Umbilical cord (tissue), 2 donors: Measurements from ENCODE around the gene CHST12. TPM values are rescaled to one million over a fixed set of nuclear protein-coding genes. Genes with fewer than 3 reads are reported as not detected.
"Not testable (repeated sequence)": the region's sequence is repeated elsewhere in the genome, so short reads cannot be mapped to it uniquely, and the experiment has no call there.

Source experiments
- DNase-seq: peaks from one replicate; pipeline ENCODE4 v3.0.0-alpha.2; 2015; ENCODE audit warnings: low spot score
- total RNA-seq: library from RNA; depleted of rRNA; stranded (reverse); fragments of >200 nt; gene quantifications from one replicate; pipeline ENCODE4 v1.2.3, GENCODE V29; 2014; ENCODE audit warnings: low replicate concordance; ENCODE audit not compliant: insufficient read depth

CHST12 gene
- total RNA-seq, 1 donor from 2014 or later: 3.9 TPM

DNA sequence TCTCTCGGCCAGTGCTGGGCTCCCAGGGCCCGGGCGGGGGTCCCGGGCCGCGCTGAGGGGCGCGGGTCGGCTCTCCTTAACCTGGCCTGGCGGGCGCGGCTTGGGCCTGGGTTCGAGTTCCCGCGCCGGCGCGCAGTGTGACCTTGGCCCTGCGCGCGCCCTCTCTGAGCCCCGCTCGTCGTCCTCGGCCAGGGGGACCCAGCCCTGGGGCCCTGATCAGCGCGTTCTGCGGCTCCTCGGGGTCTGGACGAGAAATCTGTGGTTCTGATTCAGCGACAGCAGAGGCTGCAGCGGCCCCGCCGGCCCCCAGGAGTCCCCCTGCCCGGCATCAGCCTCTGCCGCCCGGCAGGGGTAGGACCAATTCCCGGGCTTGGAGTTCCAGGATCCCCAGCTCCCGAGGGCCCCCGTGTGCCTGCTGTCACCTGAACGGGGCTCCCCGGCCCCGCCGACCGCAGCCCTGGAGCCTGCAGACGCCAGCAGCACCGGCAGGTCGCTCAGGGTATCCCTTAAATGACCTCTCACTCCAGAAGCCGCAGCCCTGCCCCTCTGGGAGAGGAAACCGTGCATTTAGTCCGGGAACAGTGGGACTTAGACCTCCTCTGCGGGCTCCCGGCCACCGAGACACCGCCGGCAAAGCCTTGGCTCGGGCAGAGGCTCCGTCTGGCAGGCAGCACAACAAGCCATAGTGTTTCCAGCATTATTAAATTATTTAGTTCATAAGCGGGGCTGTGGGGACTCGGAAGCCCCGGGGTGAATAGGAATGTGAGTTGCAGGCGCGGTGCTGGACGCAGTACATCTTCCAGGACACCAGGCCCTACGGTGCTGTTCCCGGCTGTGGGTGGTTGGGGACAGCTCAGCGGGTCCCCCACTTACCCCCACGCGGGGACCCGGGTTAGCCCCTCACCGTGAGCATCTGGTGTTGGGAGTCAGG lies 572 bp downstream of the CHST12 start:
- DNase-seq: peak; percentile 42

GRCh38 chr7:2404714-2405119 lies 1.3 kb downstream of the CHST12 start:
- DNase-seq: no peak

- DNase-seq: no peak
These were observed 1.8 kb downstream of the CHST12 start for GRCh38 chr7:2405201-2405600.

DNA sequence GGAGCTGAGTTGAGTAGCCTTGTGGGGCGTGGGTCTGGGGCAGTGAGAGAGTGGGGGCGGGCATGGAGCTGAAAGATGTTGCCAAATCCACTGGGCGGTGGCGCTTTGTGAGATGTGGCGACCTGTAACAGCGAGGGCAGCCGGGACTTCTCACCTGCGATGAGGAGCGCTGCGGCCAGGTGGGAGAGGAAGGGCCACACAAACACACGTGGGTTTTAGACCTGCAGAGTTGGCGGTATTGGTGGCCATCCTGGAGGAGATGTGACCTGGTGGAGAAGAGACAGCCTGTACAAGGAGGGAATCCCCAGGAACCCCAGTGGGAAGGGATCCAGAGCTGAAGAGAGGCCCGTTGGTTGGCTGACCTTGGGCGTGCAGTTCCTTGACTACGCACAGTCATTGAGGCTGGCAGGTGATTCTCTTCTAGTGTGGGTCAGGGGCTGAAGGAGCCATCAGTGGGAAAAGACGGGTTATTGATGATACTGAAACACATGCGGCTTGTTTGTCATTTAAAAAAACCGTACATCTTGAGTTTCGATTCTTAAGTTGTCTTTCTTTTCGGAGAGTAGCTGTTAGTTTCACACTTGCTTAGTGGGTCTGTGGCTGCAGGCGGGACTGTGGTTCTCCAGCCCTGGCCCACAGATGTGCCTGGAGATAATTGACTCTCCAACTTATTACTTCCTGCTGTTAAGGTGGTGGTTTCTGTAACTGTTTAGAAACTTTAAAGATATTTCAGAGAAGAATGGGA lies 2.4 kb downstream of the CHST12 start:
- no peak for DNase-seq

DNA sequence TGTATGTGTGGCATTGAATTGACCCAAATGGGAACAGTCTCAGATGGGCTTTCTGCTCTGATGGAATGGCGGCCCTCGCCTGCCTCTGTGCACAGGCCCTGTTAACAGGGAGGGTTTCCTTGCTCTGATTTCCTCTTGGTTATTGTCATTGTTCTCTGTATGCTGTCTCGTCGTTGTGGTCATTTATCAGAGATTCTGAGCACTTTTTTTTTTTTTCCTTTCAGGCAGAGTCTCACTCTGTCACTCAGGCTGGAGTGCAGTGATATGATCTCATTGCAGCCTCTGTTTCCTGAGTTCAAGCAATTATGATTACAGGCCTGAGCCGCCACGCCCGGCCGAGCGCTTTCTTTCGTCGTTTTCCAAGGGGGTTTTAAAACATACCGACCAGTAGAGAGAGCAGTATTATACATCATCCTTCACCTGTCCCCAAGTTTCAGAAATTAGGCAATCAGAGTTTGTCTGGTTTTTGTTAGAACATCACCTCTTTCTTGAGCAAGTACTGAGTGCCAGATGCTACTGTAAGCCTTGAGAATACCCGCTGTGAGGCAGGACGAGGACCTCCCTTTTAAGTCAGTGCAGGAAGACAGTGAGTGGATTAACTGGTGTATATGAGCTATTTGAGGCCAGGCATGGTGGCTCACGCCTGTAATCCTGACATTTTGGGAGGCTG lies 6.5 kb downstream of the CHST12 start:
- DNase-seq: no peak

GRCh38 chr7:2411049-2411448 lies 7.6 kb downstream of the CHST12 start:
- DNase-seq: no peak

GRCh38 chr7:2411815-2412586 lies 8.6 kb downstream of the CHST12 start:
- no peak for DNase-seq

- DNase-seq: no peak
These were observed 9.3 kb downstream of the CHST12 start for GRCh38 chr7:2412587-2413201.

DNA sequence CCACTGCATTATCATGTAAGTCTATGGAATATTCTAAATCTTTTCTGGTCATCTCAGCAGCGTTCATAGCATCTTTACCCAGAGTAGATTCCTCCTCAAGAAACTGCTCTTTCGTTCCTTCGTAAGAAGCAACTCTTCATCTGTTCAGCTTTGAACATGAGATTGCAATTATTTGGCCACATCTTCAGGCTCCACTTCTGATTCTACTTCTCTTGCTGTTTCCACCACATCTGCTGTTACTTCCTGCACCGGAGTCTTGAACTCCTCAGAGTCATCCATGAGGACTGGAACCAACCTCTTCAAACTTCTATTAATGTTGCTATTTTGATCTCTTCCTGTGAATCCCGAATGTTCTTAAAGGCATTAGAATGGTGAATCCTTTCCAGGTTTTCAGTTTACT lies 12.7 kb downstream of the CHST12 start:
- no peak for DNase-seq

GRCh38 chr7:2416650-2417049 lies 13.2 kb downstream of the CHST12 start:
- no peak for DNase-seq

DNA sequence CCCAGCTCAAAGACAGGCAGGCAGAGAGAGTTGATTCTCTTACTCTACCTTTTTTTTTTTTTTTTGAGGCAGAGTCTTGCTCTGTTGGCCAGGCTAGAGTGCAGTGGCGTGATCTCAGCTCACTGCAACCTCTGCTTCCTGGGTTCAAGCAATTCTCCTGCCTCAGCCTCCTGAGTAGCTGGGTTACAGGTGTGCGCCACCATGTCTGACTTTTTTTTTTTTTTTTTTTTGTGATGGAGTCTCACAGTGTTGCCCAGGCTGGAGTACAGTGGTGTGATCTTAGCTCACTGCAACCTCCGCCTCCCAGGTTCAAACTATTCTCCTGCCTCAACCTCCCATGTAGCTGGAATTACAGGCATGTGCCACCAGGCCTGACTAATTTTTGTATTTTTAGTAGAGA lies 13.8 kb downstream of the CHST12 start:
- DNase-seq: not testable (repeated sequence)

DNA sequence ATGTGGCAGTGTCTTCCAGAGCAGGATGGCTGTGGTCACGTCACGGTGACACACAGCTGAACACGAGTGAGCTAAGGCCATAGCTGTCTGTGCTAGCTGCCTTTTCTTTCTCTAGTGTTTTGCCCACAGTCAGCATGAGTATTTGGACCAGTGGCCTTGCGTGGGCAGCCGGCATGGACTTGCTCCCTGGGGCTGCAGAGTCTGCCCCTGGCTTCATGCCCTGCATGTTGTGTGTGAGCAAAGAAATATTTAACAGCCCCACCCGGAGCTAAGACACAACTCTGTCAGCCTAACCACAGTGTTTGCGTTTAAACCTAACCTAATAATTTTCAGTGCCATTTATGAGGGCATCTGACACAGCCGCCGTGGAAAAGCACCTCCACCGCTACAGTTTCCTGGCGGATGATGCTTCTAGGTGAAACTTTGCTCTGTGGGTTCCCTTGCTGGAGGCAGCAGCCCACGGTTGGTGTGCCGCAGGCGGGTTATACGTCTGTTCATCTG lies 14.6 kb downstream of the CHST12 start:
- DNase-seq: no peak

GRCh38 chr7:2420216-2420933 lies 17.0 kb downstream of the CHST12 start:
- DNase-seq: no peak

GRCh38 chr7:2421943-2422310 lies 18.5 kb downstream of the CHST12 start:
- no peak for DNase-seq

- DNase-seq: no peak
These were observed 22.3 kb downstream of the CHST12 start for GRCh38 chr7:2425749-2426148.

DNA sequence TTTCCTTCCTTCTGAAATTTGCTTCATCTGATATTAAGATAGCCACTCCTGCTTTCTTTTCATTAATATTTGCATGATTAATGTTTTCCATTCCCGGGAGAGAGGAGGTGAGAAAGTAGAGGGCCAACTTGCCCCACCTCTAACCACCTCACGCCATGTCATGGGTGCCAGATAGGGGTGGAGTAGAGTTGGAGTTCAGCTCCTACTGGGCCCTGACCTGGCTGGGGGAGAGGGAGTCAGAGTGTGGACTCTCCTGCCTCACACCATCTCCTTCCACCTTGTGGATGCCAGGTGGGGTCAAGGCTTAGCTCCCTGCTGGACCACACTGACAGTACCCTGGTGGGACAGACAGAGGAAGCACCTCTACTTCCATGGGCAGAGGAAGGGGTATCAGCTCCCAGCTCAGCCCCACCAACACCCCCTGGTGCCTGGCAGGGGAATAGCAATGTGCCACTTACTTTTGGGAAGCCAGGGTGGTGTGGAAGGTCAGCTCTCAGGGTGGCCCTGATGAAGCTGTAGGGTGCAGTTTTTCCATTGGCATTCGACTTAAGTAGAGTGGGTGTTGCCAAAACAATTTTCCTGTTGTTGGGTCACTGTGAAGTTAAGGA lies 28.0 kb downstream of the CHST12 start:
- DNase-seq: no peak

DNA sequence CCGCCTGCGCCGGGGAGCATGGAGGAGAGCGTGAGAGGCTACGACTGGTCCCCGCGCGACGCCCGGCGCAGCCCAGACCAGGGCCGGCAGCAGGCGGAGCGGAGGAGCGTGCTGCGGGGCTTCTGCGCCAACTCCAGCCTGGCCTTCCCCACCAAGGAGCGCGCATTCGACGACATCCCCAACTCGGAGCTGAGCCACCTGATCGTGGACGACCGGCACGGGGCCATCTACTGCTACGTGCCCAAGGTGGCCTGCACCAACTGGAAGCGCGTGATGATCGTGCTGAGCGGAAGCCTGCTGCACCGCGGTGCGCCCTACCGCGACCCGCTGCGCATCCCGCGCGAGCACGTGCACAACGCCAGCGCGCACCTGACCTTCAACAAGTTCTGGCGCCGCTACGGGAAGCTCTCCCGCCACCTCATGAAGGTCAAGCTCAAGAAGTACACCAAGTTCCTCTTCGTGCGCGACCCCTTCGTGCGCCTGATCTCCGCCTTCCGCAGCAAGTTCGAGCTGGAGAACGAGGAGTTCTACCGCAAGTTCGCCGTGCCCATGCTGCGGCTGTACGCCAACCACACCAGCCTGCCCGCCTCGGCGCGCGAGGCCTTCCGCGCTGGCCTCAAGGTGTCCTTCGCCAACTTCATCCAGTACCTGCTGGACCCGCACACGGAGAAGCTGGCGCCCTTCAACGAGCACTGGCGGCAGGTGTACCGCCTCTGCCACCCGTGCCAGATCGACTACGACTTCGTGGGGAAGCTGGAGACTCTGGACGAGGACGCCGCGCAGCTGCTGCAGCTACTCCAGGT lies 29.7 kb downstream of the CHST12 start:
- DNase-seq: no peak

- no peak for DNase-seq
These were observed 30.5 kb downstream of the CHST12 start for GRCh38 chr7:2433713-2434550.
